Activated T-helper 1 cell treated with anti-CD3 and anti-CD28 coated beads, Interleukin-2, amount 50 U/mL, for 16 hours (primary cell): ENCODE data around the gene GPC6.
"Not testable (repeated sequence)": the region's sequence is repeated elsewhere in the genome, so short reads cannot be mapped to it uniquely, and the experiment has no call there.

Experiments
- DNase-seq, 2 donors: peaks; one replicate each; pipeline ENCODE4 v3.0.0-alpha.2; 2020; ENCODE audit warnings: low read depth in 1 of 2, low spot score in 1 of 2

The GPC6 gene

GRCh38 chr13:93226623-93227279 lies at the start of gene GPC6:
GPC6 (plus strand) TSS chr13:93226807.
- no peak for DNase-seq

- no peak for DNase-seq
Measured at GRCh38 chr13:93180356-93180969, 46.1 kb upstream of the GPC6 start.

- DNase-seq: no peak
Measured at GRCh38 chr13:93182406-93182805, 44.2 kb upstream of the GPC6 start.

- DNase-seq: no peak
Measured at GRCh38 chr13:93183302-93183701, 43.3 kb upstream of the GPC6 start.

GRCh38 chr13:93190006-93190405 lies 36.6 kb upstream of the GPC6 start:
- DNase-seq: no peak

- no peak for DNase-seq
Measured at GRCh38 chr13:93193682-93194081, 32.9 kb upstream of the GPC6 start.

GRCh38 chr13:93199856-93200255 lies 26.8 kb upstream of the GPC6 start:
- DNase-seq: no peak

GRCh38 chr13:93200626-93201025 lies 26.0 kb upstream of the GPC6 start:
- no peak for DNase-seq

GRCh38 chr13:93201992-93202558 lies 24.5 kb upstream of the GPC6 start:
- DNase-seq: no peak

- DNase-seq: not testable (repeated sequence)
Measured at GRCh38 chr13:93206778-93207392, 19.7 kb upstream of the GPC6 start.

GRCh38 chr13:93216122-93216521 lies 10.5 kb upstream of the GPC6 start:
- DNase-seq: no peak

GRCh38 chr13:93217721-93218261 lies 8.8 kb upstream of the GPC6 start:
- no peak for DNase-seq

GRCh38 chr13:93218583-93218982 lies 8.0 kb upstream of the GPC6 start:
- no peak for DNase-seq

- DNase-seq: no peak
Measured at GRCh38 chr13:93220073-93220472, 6.5 kb upstream of the GPC6 start.

- DNase-seq: no peak
Measured at GRCh38 chr13:93222976-93223375, 3.6 kb upstream of the GPC6 start.

GRCh38 chr13:93224535-93224934 lies 2.1 kb upstream of the GPC6 start:
- DNase-seq: no peak

- no peak for DNase-seq
Measured at GRCh38 chr13:93225610-93226009, 997 bp upstream of the GPC6 start.

- no peak for DNase-seq
Measured at GRCh38 chr13:93226065-93226622, 463 bp upstream of the GPC6 start.

GRCh38 chr13:93227280-93227877 lies 772 bp downstream of the GPC6 start:
- no peak for DNase-seq

GRCh38 chr13:93227878-93228642 lies 1.5 kb downstream of the GPC6 start:
- DNase-seq: no peak

GRCh38 chr13:93228643-93228937 lies 2.0 kb downstream of the GPC6 start:
- DNase-seq: no peak
